ENCODE data around the gene OR2L5.

OR2L5 gene

GRCh38 chr1:248000169-248000568 is 13.3 kb upstream of the OR2L5 start:
- no peak for TF ChIP-seq REST (IDR thresholded peaks at IDR 0.05; ENCODE audit: insufficient read depth in 1 of 2, low read depth in 2 of 2, low read length in 2 of 2)
- no peak for TF ChIP-seq POLR2AphosphoS5 (IDR thresholded peaks at IDR 0.05; ENCODE audit: low read depth, low read length)
- TF ChIP-seq SIN3A (IDR thresholded peaks at IDR 0.05; ENCODE audit: borderline replicate concordance, insufficient read depth, low read length): no peak
- TF ChIP-seq FOXP2 (optimal IDR thresholded peaks at IDR 0.05; ENCODE audit: borderline replicate concordance, extremely low read depth, extremely low read length, insufficient read depth): no peak
- TF ChIP-seq TAF1 (IDR thresholded peaks at IDR 0.05; ENCODE audit: borderline replicate concordance, insufficient read depth, low read length): no peak

DNA sequence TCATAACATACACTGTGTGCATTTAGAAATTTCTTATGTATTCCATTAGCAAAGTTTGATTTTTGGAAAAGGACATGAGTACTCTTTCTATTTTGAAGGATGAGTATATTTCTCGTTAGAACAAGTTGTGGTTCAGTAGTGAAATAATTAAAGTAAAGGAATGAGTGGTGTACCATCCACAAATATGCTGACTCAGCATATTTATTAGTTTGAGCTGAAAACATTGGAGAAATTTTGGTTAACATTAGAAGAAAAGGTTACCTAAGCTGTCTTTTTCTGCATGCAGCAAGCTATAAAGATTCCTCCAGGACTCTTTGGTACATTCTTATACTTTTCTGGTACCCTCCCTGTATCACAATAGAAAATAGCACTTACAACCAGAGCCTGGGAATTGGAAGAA is 5.7 kb upstream of the OR2L5 start:
- TF ChIP-seq FOXP2 (optimal IDR thresholded peaks at IDR 0.05; ENCODE audit: borderline replicate concordance, extremely low read depth, extremely low read length, insufficient read depth): no peak
- TF ChIP-seq SIN3A (IDR thresholded peaks at IDR 0.05; ENCODE audit: borderline replicate concordance, insufficient read depth, low read length): no peak
- no peak for TF ChIP-seq POLR2AphosphoS5 (IDR thresholded peaks at IDR 0.05; ENCODE audit: low read depth, low read length)
- TF ChIP-seq TAF1 (IDR thresholded peaks at IDR 0.05; ENCODE audit: borderline replicate concordance, insufficient read depth, low read length): no peak
- no peak for TF ChIP-seq REST (IDR thresholded peaks at IDR 0.05; ENCODE audit: insufficient read depth in 1 of 2, low read depth in 2 of 2, low read length in 2 of 2)

DNA sequence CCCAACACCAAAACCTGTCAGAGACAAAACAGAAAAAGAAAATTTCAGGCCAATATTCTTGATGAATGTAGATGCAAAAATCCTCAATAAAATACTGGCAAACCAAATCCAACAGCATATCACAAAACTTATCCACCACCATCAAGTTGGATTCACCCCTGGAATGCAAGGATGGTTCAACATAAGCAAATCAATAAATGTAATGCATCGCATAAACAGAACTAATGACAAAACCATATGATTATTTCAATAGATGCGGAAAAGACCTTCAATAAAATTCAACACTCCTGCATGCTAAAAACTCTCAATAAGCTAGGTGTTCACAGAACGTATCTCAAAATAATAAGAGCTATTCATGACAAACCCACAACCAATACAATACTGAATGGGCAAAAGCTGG is 3.8 kb upstream of the OR2L5 start:
- TF ChIP-seq FOXP2 (optimal IDR thresholded peaks at IDR 0.05; ENCODE audit: borderline replicate concordance, extremely low read depth, extremely low read length, insufficient read depth) (no peak), TAF1 (IDR thresholded peaks at IDR 0.05; ENCODE audit: borderline replicate concordance, insufficient read depth, low read length) (no peak), REST (IDR thresholded peaks at IDR 0.05; ENCODE audit: insufficient read depth in 1 of 2, low read depth in 2 of 2, low read length in 2 of 2) (no peak), SIN3A (IDR thresholded peaks at IDR 0.05; ENCODE audit: borderline replicate concordance, insufficient read depth, low read length) (no peak), POLR2AphosphoS5 (IDR thresholded peaks at IDR 0.05; ENCODE audit: low read depth, low read length) (no peak)

GRCh38 chr1:248015803-248016202 is 2.3 kb downstream of the OR2L5 start:
- TF ChIP-seq SIN3A (IDR thresholded peaks at IDR 0.05; ENCODE audit: borderline replicate concordance, insufficient read depth, low read length) (no peak), POLR2AphosphoS5 (IDR thresholded peaks at IDR 0.05; ENCODE audit: low read depth, low read length) (no peak), REST (IDR thresholded peaks at IDR 0.05; ENCODE audit: insufficient read depth in 1 of 2, low read depth in 2 of 2, low read length in 2 of 2) (no peak), TAF1 (IDR thresholded peaks at IDR 0.05; ENCODE audit: borderline replicate concordance, insufficient read depth, low read length) (no peak), FOXP2 (optimal IDR thresholded peaks at IDR 0.05; ENCODE audit: borderline replicate concordance, extremely low read depth, extremely low read length, insufficient read depth) (no peak)

- no peak for TF ChIP-seq POLR2AphosphoS5 (IDR thresholded peaks at IDR 0.05; ENCODE audit: low read depth, low read length)
- no peak for TF ChIP-seq FOXP2 (optimal IDR thresholded peaks at IDR 0.05; ENCODE audit: borderline replicate concordance, extremely low read depth, extremely low read length, insufficient read depth)
- no peak for TF ChIP-seq SIN3A (IDR thresholded peaks at IDR 0.05; ENCODE audit: borderline replicate concordance, insufficient read depth, low read length)
- TF ChIP-seq TAF1 (IDR thresholded peaks at IDR 0.05; ENCODE audit: borderline replicate concordance, insufficient read depth, low read length): no peak
- no peak for TF ChIP-seq REST (IDR thresholded peaks at IDR 0.05; ENCODE audit: insufficient read depth in 1 of 2, low read depth in 2 of 2, low read length in 2 of 2)
Measured at GRCh38 chr1:248029770-248030169, 16.3 kb downstream of the OR2L5 start, which contains the start of gene OR2L2. OR2L2 (plus strand) TSS chr1:248030070; CDS start chr1:248038268, 8,198 bp downstream.
